Osteoblast (primary cell): ENCODE measurements around the gene SLC43A2. TPM values are rescaled to one million over a fixed set of nuclear protein-coding genes. Genes with fewer than 3 reads are reported as not detected.

Experiments used
- DNase-seq: peaks from one replicate; pipeline ENCODE4 v3.0.0; 2011; ENCODE audit warnings: low spot score, mixed read lengths; ENCODE audit not compliant: insufficient read length; ENCODE audit errors: missing footprints
- H2AFZ ChIP-seq: 2 replicates; pipeline ENCODE4 v1.6.0; 2011; ENCODE audit warnings: mild to moderate bottlenecking, low read length
- H3K27ac ChIP-seq: 2 replicates; pipeline ENCODE4 v1.5.1; 2011; ENCODE audit warnings: mild to moderate bottlenecking, low read depth, low read length, moderate library complexity
- H3K27me3 ChIP-seq: 2 replicates; pipeline ENCODE4 v1.6.0; 2012; ENCODE audit warnings: mild to moderate bottlenecking, control low read depth, inconsistent platforms, low read length, moderate library complexity; ENCODE audit not compliant: insufficient read depth
- H3K36me3 ChIP-seq: 2 replicates; pipeline ENCODE4 v1.5.1; 2011; ENCODE audit warnings: mild to moderate bottlenecking, low read length, control low read depth, moderate library complexity; ENCODE audit not compliant: insufficient read depth
- H3K4me1 ChIP-seq: 2 replicates; pipeline ENCODE4 v1.5.1; 2011; ENCODE audit warnings: mild to moderate bottlenecking, low read length, control low read depth, moderate library complexity; ENCODE audit not compliant: insufficient read depth
- H3K4me2 ChIP-seq: 2 replicates; pipeline ENCODE4 v1.6.0; 2011; ENCODE audit warnings: mild to moderate bottlenecking, low read length; ENCODE audit not compliant: insufficient read depth
- H3K4me3 ChIP-seq: fragments of 200-600 bp; sonication (generic); 3 replicates; pipeline ENCODE4 v1.5.1; 2012; ENCODE audit warnings: mild to moderate bottlenecking, low read length, inconsistent platforms; ENCODE audit not compliant: insufficient read depth
- H3K79me2 ChIP-seq: 2 replicates; pipeline ENCODE4 v1.6.0; 2012; ENCODE audit warnings: mild to moderate bottlenecking, low read length, control low read depth, inconsistent platforms; ENCODE audit not compliant: insufficient read depth
- H3K9me3 ChIP-seq: 2 replicates; pipeline ENCODE4 v1.5.1; 2011; ENCODE audit warnings: low read depth, low read length, control low read depth
- H4K20me1 ChIP-seq: 2 replicates; pipeline ENCODE4 v1.6.0; 2012; ENCODE audit warnings: mild to moderate bottlenecking, low read length, control low read depth; ENCODE audit not compliant: insufficient read depth
- CTCF ChIP-seq: IDR thresholded peaks from 2 replicates; pipeline ENCODE4 v1.5.1; 2011; ENCODE audit warnings: mild to moderate bottlenecking, low read depth, low read length, moderate library complexity; ENCODE audit errors: extremely low read depth
- total RNA-seq: library from RNA; depleted of rRNA; stranded (reverse); fragments of >200 nt; gene quantifications from 2 replicates; pipeline ENCODE4 v1.2.3, GENCODE V29; 2012

SLC43A2 gene
- total RNA-seq, 1 donor = 5.4 TPM

- peak; percentile 76 for DNase-seq
- H3K36me3 ChIP-seq = peaks cover 56% of the 10 kb centered on the region
- H3K27ac ChIP-seq = no peak overlapping the region
- peaks cover 9% of the 10 kb centered on the region for H3K4me1 ChIP-seq
- TF ChIP-seq CTCF = no peak
- no peaks in the 10 kb centered on the region for H3K9me3 ChIP-seq
- no peaks in the 10 kb centered on the region for H3K27me3 ChIP-seq
- H4K20me1 ChIP-seq = no peaks in the 10 kb centered on the region
- H3K4me2 ChIP-seq = no peak overlapping the region
- H2AFZ ChIP-seq = no peak overlapping the region
- no peaks in the 10 kb centered on the region for H3K79me2 ChIP-seq
- no peak overlapping the region for H3K4me3 ChIP-seq
These were observed 22.3 kb upstream of the SLC43A2 start for GRCh38 chr17:1650731-1651558.

- Histone ChIP-seq H3K27ac (peak within 1 kb of the TSS; percentile 52), H2AFZ (peak within 1 kb of the TSS; percentile 90), H4K20me1 (no peaks in the 10 kb centered on the region), H3K36me3 (peaks cover 50% of the 10 kb centered on the region), H3K9me3 (no peaks in the 10 kb centered on the region), H3K4me1 (peaks cover 9% of the 10 kb centered on the region), H3K27me3 (no peaks in the 10 kb centered on the region), H3K4me3 (peak within 1 kb of the TSS; percentile 79), H3K79me2 (no peaks in the 10 kb centered on the region), H3K4me2 (peak within 1 kb of the TSS; percentile 93)
- TF ChIP-seq CTCF = no peak
- DNase-seq = peak; percentile 88
These were observed 21.3 kb upstream of the SLC43A2 start, which contains the start of gene RILP for GRCh38 chr17:1649844-1650501. Gene RILP (minus strand): TSS chr17:1649866. CDS start chr17:1649804, 62 bp downstream.

GRCh38 chr17:1648963-1649843, 20.6 kb upstream of the SLC43A2 start:
- H3K27me3 ChIP-seq = no peaks in the 10 kb centered on the region
- H3K4me1 ChIP-seq = peaks cover 13% of the 10 kb centered on the region
- H4K20me1 ChIP-seq = no peaks in the 10 kb centered on the region
- peak; percentile 100 for DNase-seq
- no peaks in the 10 kb centered on the region for H3K9me3 ChIP-seq
- H3K79me2 ChIP-seq = no peaks in the 10 kb centered on the region
- peak overlapping the region; percentile 56 for H2AFZ ChIP-seq
- peak overlapping the region; percentile 79 for H3K4me3 ChIP-seq
- H3K27ac ChIP-seq = peak overlapping the region; percentile 52
- TF ChIP-seq CTCF = peak; percentile 69
- H3K4me2 ChIP-seq = peak overlapping the region; percentile 93
- peaks cover 43% of the 10 kb centered on the region for H3K36me3 ChIP-seq
